Right renal pelvis (tissue), 4 donors: ENCODE measurements around the gene CELSR3. TPM values are rescaled to one million over a fixed set of nuclear protein-coding genes. Genes with fewer than 3 reads are reported as not detected.
A peak's percentile ranks its signal among the peaks of the same experiment; 100 is the strongest.

Experiments
- DNase-seq, 4 donors: peaks; one replicate each; pipeline ENCODE4 v3.0.0-alpha.2; 2013; ENCODE audit warnings: low read depth in 4 of 4, low spot score in 3 of 4, missing footprints in 1 of 4
- polyA plus RNA-seq, 4 donors: library from polyadenylated mRNA; unstranded; fragments of 120-200 nt; gene quantifications; one replicate each; pipeline ENCODE4 v1.2.1, GENCODE V29; 2013; ENCODE audit not compliant: insufficient read length in 4 of 4

CELSR3 gene
- polyA plus RNA-seq, 4 donors = 0.96 to 1.4 (median 1.1) TPM

- DNase-seq = no peak
Measured at GRCh38 chr3:48688032-48688736, 25.5 kb upstream of the CELSR3 start.

GRCh38 chr3:48687220-48687678 lies 24.6 kb upstream of the CELSR3 start:
- no peak for DNase-seq

GRCh38 chr3:48686538-48687219 lies 24.0 kb upstream of the CELSR3 start:
- no peak for DNase-seq

GRCh38 chr3:48685603-48686511 lies 23.2 kb upstream of the CELSR3 start, which contains the start of gene NCKIPSD:
Gene NCKIPSD, minus strand, starts transcription at chr3:48685915. Its CDS starts 108 bp downstream, at chr3:48685807.
- peak; percentile 73 to 87 (median 77) for DNase-seq

GRCh38 chr3:48685293-48685602 lies 22.6 kb upstream of the CELSR3 start:
- DNase-seq = no peak

GRCh38 chr3:48684480-48685143 lies 21.9 kb upstream of the CELSR3 start:
- no peak for DNase-seq

- no peak for DNase-seq
Measured at GRCh38 chr3:48684054-48684349, 21.3 kb upstream of the CELSR3 start.

GRCh38 chr3:48682786-48683185 lies 20.1 kb upstream of the CELSR3 start:
- DNase-seq = no peak

- DNase-seq = no peak
Measured at GRCh38 chr3:48681974-48682610, 19.4 kb upstream of the CELSR3 start.

- no peak for DNase-seq
Measured at GRCh38 chr3:48681541-48681880, 18.8 kb upstream of the CELSR3 start.

- no peak for DNase-seq
Measured at GRCh38 chr3:48680811-48681540, 18.3 kb upstream of the CELSR3 start.

GRCh38 chr3:48679411-48680391 lies 17.0 kb upstream of the CELSR3 start:
- no peak for DNase-seq

- DNase-seq = no peak
Measured at GRCh38 chr3:48678566-48679380, 16.1 kb upstream of the CELSR3 start.

- no peak for DNase-seq
Measured at GRCh38 chr3:48678056-48678455, 15.4 kb upstream of the CELSR3 start.

- no peak for DNase-seq
Measured at GRCh38 chr3:48674505-48674904, 11.8 kb upstream of the CELSR3 start.

GRCh38 chr3:48672522-48672921 lies 9.8 kb upstream of the CELSR3 start:
- DNase-seq = no peak

- DNase-seq = no peak
Measured at GRCh38 chr3:48664929-48665328, 2.2 kb upstream of the CELSR3 start.

- DNase-seq = no peak
Measured at GRCh38 chr3:48664313-48664644, 1.6 kb upstream of the CELSR3 start.
